Measurements from ENCODE around the gene PROM1. TPM values are rescaled to one million over a fixed set of nuclear protein-coding genes. Genes with fewer than 3 reads are reported as not detected.

PROM1 gene
- total RNA-seq, 4 donors from 2014 or later: 0.13 to 6.7 (median 1.7) TPM; not detected in 1

DNA sequence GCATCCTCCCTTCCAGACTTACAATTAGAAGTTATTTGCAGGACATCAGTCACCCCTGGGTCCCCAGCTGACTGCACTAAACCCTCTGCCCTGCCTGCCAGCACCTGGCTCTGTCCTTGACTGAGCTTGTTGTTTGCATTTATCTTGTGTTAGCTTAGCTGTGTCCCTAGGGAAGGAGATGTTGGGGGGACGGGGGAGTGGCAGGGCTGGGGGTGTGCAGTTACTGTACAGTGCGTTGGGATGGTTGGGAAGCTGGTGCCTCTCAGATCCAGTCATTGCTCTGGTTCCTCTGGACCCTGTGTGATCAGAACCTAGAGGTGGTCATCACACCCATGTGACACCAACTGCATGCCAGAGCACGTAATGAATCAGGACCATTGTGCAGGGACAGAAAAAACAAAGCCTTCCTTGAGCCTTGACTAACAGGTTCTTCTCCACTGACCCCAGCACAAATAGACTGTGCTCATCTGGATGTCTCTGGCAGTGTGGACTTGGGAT, 32.7 kb upstream of the PROM1 start:
- Histone ChIP-seq H3K27ac (no peak overlapping the region), H3K4me1 (no peaks in the 10 kb centered on the region), H3K4me3 (no peak overlapping the region), H3K27me3 (peaks cover 0 to 65% (median 0%) of the 10 kb centered on the region in 4 donors), H3K9me3 (no peaks in the 10 kb centered on the region), H3K36me3 (no peaks in the 10 kb centered on the region)
- intact Hi-C loops (cut with DNase I): no loop called here
- no peak for DNase-seq
- TF ChIP-seq POLR2A (IDR thresholded peaks at IDR 0.05): no peak
- WGBS, 2 donors: 48% methylated on average over 2 of the region's 3 CpGs; no CpG with 5 or more reads in 1 of the 2 donors

DNA sequence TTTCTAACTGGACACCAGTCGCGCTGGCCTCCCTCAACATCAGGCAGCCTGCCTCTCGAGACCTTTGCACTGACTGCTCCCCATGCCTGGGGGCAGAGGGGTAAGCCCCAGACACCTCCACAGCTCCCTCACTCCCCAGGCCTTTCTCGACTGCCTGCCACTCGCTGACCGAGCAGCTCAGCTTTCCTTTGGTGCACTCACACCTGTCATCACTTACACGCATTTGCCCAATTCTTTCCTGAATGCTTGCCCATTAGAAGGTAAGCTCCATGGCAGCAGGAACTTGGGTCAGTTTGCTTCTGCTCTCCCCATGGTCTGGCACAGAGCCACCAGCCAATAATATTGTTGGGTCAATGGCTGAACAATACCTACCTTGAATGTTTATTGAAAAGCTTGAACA, 32.2 kb upstream of the PROM1 start:
- H3K36me3 ChIP-seq: no peaks in the 10 kb centered on the region
- H3K27me3 ChIP-seq: peaks cover 0 to 67% (median 0%) of the 10 kb centered on the region in 4 donors
- no peaks in the 10 kb centered on the region for H3K4me1 ChIP-seq
- H3K4me3 ChIP-seq: no peak overlapping the region
- no peaks in the 10 kb centered on the region for H3K9me3 ChIP-seq
- 84 to 86% methylated on average over 7 of the region's 7 CpGs for WGBS, 2 donors
- intact Hi-C loops (cut with DNase I): no loop called here
- no peak overlapping the region for H3K27ac ChIP-seq
- TF ChIP-seq POLR2A (IDR thresholded peaks at IDR 0.05): no peak
- TF ChIP-seq, protein P1, sequence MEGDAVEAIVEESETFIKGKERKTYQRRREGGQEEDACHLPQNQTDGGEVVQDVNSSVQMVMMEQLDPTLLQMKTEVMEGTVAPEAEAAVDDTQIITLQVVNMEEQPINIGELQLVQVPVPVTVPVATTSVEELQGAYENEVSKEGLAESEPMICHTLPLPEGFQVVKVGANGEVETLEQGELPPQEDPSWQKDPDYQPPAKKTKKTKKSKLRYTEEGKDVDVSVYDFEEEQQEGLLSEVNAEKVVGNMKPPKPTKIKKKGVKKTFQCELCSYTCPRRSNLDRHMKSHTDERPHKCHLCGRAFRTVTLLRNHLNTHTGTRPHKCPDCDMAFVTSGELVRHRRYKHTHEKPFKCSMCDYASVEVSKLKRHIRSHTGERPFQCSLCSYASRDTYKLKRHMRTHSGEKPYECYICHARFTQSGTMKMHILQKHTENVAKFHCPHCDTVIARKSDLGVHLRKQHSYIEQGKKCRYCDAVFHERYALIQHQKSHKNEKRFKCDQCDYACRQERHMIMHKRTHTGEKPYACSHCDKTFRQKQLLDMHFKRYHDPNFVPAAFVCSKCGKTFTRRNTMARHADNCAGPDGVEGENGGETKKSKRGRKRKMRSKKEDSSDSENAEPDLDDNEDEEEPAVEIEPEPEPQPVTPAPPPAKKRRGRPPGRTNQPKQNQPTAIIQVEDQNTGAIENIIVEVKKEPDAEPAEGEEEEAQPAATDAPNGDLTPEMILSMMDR (IDR thresholded peaks at IDR 0.05): no peak
- no peak for DNase-seq

DNA sequence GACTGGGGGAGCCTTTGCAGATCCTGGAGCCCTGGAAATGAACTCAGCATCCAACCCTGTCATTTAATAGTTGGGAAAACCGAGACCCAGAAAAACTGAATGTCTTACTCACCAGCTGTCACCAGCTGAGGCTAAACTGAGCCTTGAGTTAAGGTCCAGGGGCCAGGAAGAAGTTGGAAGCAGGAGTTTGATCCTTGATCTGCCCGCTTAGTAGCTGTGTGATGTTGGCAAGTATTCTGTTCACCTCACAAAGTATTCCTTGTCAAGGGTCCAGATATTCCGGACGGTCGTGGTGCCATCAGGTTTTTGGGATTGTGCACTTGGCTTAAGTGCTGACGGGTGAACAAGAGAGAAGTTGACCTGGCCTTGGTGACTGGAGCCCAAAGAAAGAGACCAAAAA, 30.7 kb upstream of the PROM1 start:
- 83 to 94% methylated on average over 5 to 6 of the region's 6 CpGs for WGBS, 2 donors
- peaks cover 0 to 68% (median 0%) of the 10 kb centered on the region in 4 donors for H3K27me3 ChIP-seq
- H3K4me3 ChIP-seq: no peak overlapping the region
- H3K36me3 ChIP-seq: no peaks in the 10 kb centered on the region
- TF ChIP-seq, protein P1 (IDR thresholded peaks at IDR 0.05): no peak
- TF ChIP-seq POLR2A (IDR thresholded peaks at IDR 0.05): no peak
- intact Hi-C loops (cut with DNase I): no loop called here
- no peaks in the 10 kb centered on the region for H3K4me1 ChIP-seq
- H3K27ac ChIP-seq: no peak overlapping the region
- no peak for DNase-seq
- no peaks in the 10 kb centered on the region for H3K9me3 ChIP-seq

DNA sequence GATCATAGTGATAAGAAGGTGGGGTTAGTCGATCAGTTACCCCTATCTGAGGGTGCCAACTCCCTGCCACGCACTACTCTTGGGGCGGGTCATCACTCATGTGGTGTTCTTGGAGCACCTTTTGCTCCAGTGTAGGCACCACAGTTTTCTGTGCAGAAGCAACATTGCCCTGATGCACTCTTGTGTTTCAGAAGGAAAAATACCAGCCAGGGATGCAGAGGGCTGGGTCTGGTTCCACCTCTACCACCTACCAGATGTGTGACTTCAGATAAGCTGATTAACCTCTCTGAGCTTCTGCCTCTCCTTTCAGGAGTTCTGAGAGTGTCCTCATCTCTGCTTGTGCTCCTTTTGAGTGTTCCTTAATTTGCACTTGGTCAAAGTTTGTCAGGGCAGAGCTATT, 29.9 kb upstream of the PROM1 start:
- no peak overlapping the region for H3K4me3 ChIP-seq
- H3K9me3 ChIP-seq: no peaks in the 10 kb centered on the region
- 75 to 91% methylated on average over 1 to 3 of the region's 3 CpGs for WGBS, 2 donors
- no peak overlapping the region for H3K27ac ChIP-seq
- no peaks in the 10 kb centered on the region for H3K4me1 ChIP-seq
- no peaks in the 10 kb centered on the region for H3K36me3 ChIP-seq
- DNase-seq: no peak
- no peak for TF ChIP-seq POLR2A (IDR thresholded peaks at IDR 0.05)
- TF ChIP-seq, protein P1 (IDR thresholded peaks at IDR 0.05): no peak
- H3K27me3 ChIP-seq: peaks cover 0 to 65% (median 0%) of the 10 kb centered on the region in 4 donors
- intact Hi-C loops (cut with DNase I): no loop called here

DNA sequence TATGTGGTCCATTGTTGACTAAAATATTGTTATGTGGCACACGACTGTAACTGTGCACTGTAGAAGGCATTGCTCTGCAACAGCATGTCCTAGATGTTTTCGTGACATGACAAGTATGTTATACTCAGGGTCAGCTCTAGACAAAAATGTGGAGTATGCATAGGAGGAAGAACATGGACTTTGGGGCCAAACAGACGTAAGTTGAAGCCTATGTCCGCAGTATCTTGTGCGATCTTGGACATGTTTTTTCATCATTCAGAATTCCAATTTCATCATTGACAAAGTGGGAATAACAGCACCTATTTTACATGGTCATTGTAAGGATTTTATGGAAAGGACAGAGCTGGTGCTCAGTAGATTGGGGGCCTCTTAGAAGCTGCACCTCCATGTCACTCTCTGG, 27.7 kb upstream of the PROM1 start:
- intact Hi-C loops (cut with DNase I): no loop called here
- Histone ChIP-seq H3K4me1 (no peaks in the 10 kb centered on the region), H3K27ac (no peak overlapping the region), H3K27me3 (peaks cover 0 to 60% (median 0%) of the 10 kb centered on the region in 4 donors), H3K9me3 (no peaks in the 10 kb centered on the region), H3K4me3 (no peak overlapping the region), H3K36me3 (no peaks in the 10 kb centered on the region)
- TF ChIP-seq, protein P1 (IDR thresholded peaks at IDR 0.05): no peak
- no peak for TF ChIP-seq POLR2A (IDR thresholded peaks at IDR 0.05)
- no peak for DNase-seq
- 81 to 92% methylated on average over 5 of the region's 5 CpGs for WGBS, 2 donors
